ENCODE results near the gene HECTD2.
A peak's percentile ranks its signal among the peaks of the same experiment; 100 is the strongest.

HECTD2 gene

GRCh38 chr10:91536733-91537132 is 126.6 kb downstream of the HECTD2 start:
- H3K4me1 ChIP-seq = no peaks in the 10 kb centered on the region
- no peak overlapping the region for H3K27ac ChIP-seq
- no peaks in the 10 kb centered on the region for H3K27me3 ChIP-seq (ENCODE audit: control insufficient read depth, insufficient read depth, low read length)
- H2AFZ ChIP-seq = no peak overlapping the region
- H3K79me2 ChIP-seq = no peaks in the 10 kb centered on the region
- no peaks in the 10 kb centered on the region for H3K9me3 ChIP-seq (ENCODE audit: control insufficient read depth, low read length)
- no peak overlapping the region for H3K9ac ChIP-seq
- no peak overlapping the region for H3K4me2 ChIP-seq (ENCODE audit: low read length)
- H3K36me3 ChIP-seq (ENCODE audit: control insufficient read depth, insufficient read depth, low read length) = no peaks in the 10 kb centered on the region
- no peak for TF ChIP-seq CTCF (IDR thresholded peaks at IDR 0.05)
- H3K4me3 ChIP-seq (ENCODE audit: low read depth, low read length) = no peak overlapping the region

GRCh38 chr10:91537614-91538383 is 127.7 kb downstream of the HECTD2 start:
- no peak overlapping the region for H3K4me3 ChIP-seq (ENCODE audit: low read depth, low read length)
- H2AFZ ChIP-seq = no peak overlapping the region
- no peak overlapping the region for H3K9ac ChIP-seq
- H3K27me3 ChIP-seq (ENCODE audit: control insufficient read depth, insufficient read depth, low read length) = no peaks in the 10 kb centered on the region
- H3K36me3 ChIP-seq (ENCODE audit: control insufficient read depth, insufficient read depth, low read length) = no peaks in the 10 kb centered on the region
- H3K79me2 ChIP-seq = no peaks in the 10 kb centered on the region
- H3K4me2 ChIP-seq (ENCODE audit: low read length) = no peak overlapping the region
- no peaks in the 10 kb centered on the region for H3K4me1 ChIP-seq
- no peak overlapping the region for H3K27ac ChIP-seq
- H3K9me3 ChIP-seq (ENCODE audit: control insufficient read depth, low read length) = no peaks in the 10 kb centered on the region
- no peak for TF ChIP-seq CTCF (IDR thresholded peaks at IDR 0.05)

- H3K27ac ChIP-seq = no peak overlapping the region
- TF ChIP-seq CTCF (IDR thresholded peaks at IDR 0.05) = no peak
- H2AFZ ChIP-seq = no peak overlapping the region
Measured at GRCh38 chr10:91539930-91540329, 129.8 kb downstream of the HECTD2 start.

DNA sequence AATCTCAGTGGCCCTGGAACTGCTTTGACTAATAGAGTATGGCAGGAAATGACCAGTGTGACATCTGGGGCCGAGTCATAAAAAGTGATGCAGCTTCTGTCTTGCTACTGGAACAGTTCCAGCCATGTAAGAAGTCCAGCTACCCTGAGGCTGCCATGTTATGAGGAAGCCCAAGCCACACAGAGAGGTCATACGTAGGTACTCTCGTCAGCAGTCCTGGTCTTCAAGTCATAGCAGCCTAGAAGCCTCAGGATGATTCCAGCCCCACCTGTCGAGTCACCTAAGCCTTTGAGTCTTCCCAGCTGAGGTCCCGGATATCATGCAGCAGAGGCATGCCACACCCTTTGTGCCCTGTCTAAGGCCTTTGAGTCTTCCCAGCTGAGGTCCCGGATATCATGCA is 130.6 kb downstream of the HECTD2 start:
- Histone ChIP-seq H3K4me3 (ENCODE audit: low read depth, low read length) (no peak overlapping the region), H3K79me2 (no peaks in the 10 kb centered on the region), H3K9ac (no peak overlapping the region), H3K9me3 (ENCODE audit: control insufficient read depth, low read length) (no peaks in the 10 kb centered on the region), H3K27ac (no peak overlapping the region), H3K4me1 (no peaks in the 10 kb centered on the region), H3K4me2 (ENCODE audit: low read length) (no peak overlapping the region), H3K27me3 (ENCODE audit: control insufficient read depth, insufficient read depth, low read length) (no peaks in the 10 kb centered on the region), H2AFZ (no peak overlapping the region), H3K36me3 (ENCODE audit: control insufficient read depth, insufficient read depth, low read length) (no peaks in the 10 kb centered on the region)
- TF ChIP-seq CTCF (IDR thresholded peaks at IDR 0.05) = no peak

More at GRCh38 chr10:91539930-91540329, 129.8 kb downstream of the HECTD2 start:
- H3K4me3 ChIP-seq (ENCODE audit: low read depth, low read length) = no peak overlapping the region
- H3K4me2 ChIP-seq (ENCODE audit: low read length) = no peak overlapping the region
- H3K36me3 ChIP-seq (ENCODE audit: control insufficient read depth, insufficient read depth, low read length) = no peaks in the 10 kb centered on the region
- no peaks in the 10 kb centered on the region for H3K9me3 ChIP-seq (ENCODE audit: control insufficient read depth, low read length)
- no peaks in the 10 kb centered on the region for H3K4me1 ChIP-seq
- no peaks in the 10 kb centered on the region for H3K79me2 ChIP-seq
- H3K27me3 ChIP-seq (ENCODE audit: control insufficient read depth, insufficient read depth, low read length) = no peaks in the 10 kb centered on the region
- H3K9ac ChIP-seq = no peak overlapping the region

DNA sequence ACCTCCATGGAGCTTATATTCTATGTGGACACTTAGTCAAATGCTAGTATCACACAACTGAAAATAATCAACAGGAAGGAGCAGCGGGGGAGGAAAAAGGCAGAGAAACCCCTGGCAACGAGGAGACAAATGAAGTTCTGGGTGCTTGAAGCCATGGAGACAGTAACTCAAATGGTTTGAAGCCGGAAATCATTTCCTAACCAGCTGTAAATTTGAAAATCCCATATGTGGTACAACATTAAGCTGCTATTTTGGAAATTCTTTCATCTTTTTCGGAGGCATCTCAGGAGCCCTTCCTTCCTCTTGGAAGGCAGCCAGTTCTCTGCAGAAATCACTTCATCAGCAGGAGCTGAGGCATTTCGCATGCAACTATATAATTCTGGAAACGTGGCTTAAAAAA is 131.3 kb downstream of the HECTD2 start:
- no peak overlapping the region for H3K9ac ChIP-seq
- no peaks in the 10 kb centered on the region for H3K27me3 ChIP-seq (ENCODE audit: control insufficient read depth, insufficient read depth, low read length)
- TF ChIP-seq CTCF (IDR thresholded peaks at IDR 0.05) = no peak
- no peak overlapping the region for H3K27ac ChIP-seq
- H3K79me2 ChIP-seq = no peaks in the 10 kb centered on the region
- H2AFZ ChIP-seq = no peak overlapping the region
- H3K4me1 ChIP-seq = no peaks in the 10 kb centered on the region
- no peaks in the 10 kb centered on the region for H3K9me3 ChIP-seq (ENCODE audit: control insufficient read depth, low read length)
- peak overlapping the region; percentile 13 for H3K4me2 ChIP-seq (ENCODE audit: low read length)
- no peaks in the 10 kb centered on the region for H3K36me3 ChIP-seq (ENCODE audit: control insufficient read depth, insufficient read depth, low read length)
- no peak overlapping the region for H3K4me3 ChIP-seq (ENCODE audit: low read depth, low read length)

Data from parathyroid adenoma (tissue), 2 donors.